SKM-1 (cell line): ENCODE results near the gene MYO1A.
"Not testable (repeated sequence)": the region's sequence is repeated elsewhere in the genome, so short reads cannot be mapped to it uniquely, and the experiment has no call there.

Source experiments
- DNase-seq: peaks from one replicate; lab custom pipeline; 2025; ENCODE audit not compliant: unreplicated experiment; lab: John Stamatoyannopoulos, UW

The MYO1A gene

GRCh38 chr12:56996793-56997545, 53.0 kb downstream of the MYO1A start:
- DNase-seq: no peak

GRCh38 chr12:56995930-56996496, 53.9 kb downstream of the MYO1A start:
- DNase-seq: no peak

- no peak for DNase-seq
Measured at GRCh38 chr12:56995201-56995929, 54.6 kb downstream of the MYO1A start.

GRCh38 chr12:56994231-56994746, 55.6 kb downstream of the MYO1A start:
- DNase-seq: no peak

DNA sequence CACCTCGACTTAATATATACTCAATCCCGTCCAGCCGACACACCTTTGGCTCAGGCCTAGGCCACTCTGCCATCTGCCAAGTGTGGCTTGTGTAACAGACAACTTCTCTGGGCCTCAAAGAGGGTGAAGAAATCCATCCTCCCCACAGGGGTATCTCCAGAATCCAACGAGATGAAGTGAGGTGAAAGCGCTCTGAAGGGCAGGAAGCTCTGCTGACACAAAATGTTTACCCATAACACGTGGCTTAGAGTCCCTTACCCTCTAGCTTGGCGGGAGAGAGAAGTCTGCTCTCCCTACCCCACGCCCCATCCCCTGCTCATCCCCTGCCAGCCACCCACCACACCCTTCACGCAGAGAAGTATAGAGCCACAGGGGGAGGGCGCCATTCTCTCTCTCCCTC, 56.6 kb downstream of the MYO1A start:
- no peak for DNase-seq

- DNase-seq: no peak
Measured at GRCh38 chr12:56991319-56992246, 58.3 kb downstream of the MYO1A start.

DNA sequence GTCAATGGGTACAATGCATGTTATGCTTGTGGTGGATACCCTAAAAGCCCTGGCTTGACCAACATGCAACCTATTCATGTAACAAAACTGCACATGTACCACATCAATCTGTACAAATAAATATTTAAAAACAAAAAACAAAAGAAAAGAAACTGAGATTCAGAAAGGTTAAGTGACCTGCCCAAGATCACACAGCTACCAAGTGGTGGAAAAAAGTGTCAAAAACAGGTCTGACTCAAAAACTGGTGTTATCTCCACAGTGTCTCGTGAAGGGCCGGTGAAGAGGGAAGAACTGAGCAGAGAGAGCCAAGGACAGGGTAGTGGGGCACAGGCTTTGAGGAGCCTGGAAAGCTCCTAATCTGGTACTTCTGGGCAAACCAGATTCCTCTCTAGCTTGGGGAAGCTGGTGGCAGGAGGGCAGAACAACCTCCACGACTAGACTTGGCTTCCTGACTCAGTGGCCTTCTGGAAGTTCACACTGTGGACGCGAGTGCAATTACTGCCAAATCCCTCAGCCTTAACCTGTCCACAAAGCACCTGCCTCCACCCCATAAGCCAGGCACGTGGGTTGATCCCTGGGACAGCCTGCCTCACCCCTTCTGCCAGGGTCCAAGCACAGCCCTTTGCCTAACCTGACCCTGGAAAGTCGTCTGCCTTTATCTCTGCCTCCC, 59.1 kb downstream of the MYO1A start:
- no peak for DNase-seq

GRCh38 chr12:56989861-56990610, 59.9 kb downstream of the MYO1A start:
- DNase-seq: no peak

GRCh38 chr12:56988207-56988739, 61.7 kb downstream of the MYO1A start:
- peak; percentile 33 for DNase-seq

- DNase-seq: peak; percentile 18
Measured at GRCh38 chr12:56987551-56988053, 62.3 kb downstream of the MYO1A start.

GRCh38 chr12:56987011-56987410, 62.9 kb downstream of the MYO1A start:
- DNase-seq: no peak

GRCh38 chr12:56985714-56986113, 64.2 kb downstream of the MYO1A start:
- DNase-seq: not testable (repeated sequence)

DNA sequence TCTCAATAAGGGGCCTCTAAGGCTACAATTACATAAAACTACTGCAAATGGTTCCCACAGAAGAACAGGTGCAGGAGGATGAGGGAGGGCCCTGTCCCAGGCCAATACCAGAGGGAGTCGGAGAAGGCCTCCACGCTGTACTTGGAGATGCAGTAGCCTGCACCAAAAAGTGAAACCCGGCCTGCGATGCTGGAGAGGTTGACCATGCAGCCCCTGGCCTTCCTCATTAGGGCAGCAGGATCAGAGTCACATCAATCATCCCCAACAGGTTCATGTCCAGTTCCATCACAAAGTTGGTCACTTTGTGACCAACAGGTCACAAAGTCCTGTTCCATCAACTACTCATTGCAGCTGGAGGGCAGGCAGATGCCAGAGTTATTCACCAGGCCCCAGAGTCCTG, 66.5 kb downstream of the MYO1A start:
- no peak for DNase-seq

GRCh38 chr12:56982578-56983236, 67.2 kb downstream of the MYO1A start:
- not testable (repeated sequence) for DNase-seq

GRCh38 chr12:56980941-56981530, 68.9 kb downstream of the MYO1A start:
- DNase-seq: no peak

DNA sequence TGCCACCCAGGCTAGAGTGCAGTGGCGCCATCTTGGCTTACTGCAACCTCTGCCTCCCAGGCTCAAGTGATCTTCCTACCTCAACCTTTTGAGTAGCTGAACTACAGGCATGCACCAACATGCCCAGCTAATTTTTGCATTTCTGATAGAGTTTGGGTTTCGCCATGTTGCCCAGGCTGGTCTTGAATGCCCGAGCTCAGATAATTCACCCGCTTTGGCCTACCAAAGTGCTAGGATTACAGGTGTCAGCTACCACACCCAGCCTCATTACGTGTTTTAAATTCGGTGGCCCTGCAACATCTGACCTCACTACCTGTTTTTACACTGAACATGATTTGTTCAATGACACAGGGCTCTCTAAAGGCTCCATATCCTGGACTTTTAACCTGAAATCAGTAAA, 69.7 kb downstream of the MYO1A start:
- no peak for DNase-seq

DNA sequence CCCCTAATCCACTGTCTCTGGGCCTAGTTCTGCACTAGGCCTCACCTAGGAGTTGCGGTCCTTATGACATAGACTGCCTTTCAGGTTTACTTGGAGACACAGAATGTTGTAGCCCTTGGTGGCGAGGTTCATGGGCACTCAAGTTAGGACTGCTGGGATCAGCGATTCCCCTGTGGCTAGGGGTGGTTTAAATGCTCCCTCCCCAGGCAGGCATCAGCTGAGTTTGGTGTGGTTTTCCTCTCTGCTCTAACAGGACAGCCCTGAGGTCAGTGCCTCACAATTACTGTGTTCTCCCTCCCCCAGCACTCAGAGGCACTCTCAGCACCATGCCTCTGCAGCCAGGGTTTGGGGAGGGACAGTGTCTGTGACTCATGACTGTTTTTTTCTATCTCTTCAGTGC, 70.3 kb downstream of the MYO1A start:
- no peak for DNase-seq
